Pulmonary artery endothelial cell (primary cell): Measurements from ENCODE around the gene LRRC45. TPM values are rescaled to one million over a fixed set of nuclear protein-coding genes. Genes with fewer than 3 reads are reported as not detected.
"Not testable (repeated sequence)": the region's sequence is repeated elsewhere in the genome, so short reads cannot be mapped to it uniquely, and the experiment has no call there.

Experiments used
- DNase-seq: peaks from one replicate; pipeline ENCODE4 v3.0.0-alpha.2; 2011; ENCODE audit warnings: low read depth, low spot score
- total RNA-seq: library from RNA; depleted of rRNA; stranded (reverse); fragments of >200 nt; gene quantifications from 2 replicates; pipeline ENCODE4 v1.2.3, GENCODE V29; 2014

The LRRC45 gene
- total RNA-seq, 1 donor from 2014 or later = 20.2 TPM

DNA sequence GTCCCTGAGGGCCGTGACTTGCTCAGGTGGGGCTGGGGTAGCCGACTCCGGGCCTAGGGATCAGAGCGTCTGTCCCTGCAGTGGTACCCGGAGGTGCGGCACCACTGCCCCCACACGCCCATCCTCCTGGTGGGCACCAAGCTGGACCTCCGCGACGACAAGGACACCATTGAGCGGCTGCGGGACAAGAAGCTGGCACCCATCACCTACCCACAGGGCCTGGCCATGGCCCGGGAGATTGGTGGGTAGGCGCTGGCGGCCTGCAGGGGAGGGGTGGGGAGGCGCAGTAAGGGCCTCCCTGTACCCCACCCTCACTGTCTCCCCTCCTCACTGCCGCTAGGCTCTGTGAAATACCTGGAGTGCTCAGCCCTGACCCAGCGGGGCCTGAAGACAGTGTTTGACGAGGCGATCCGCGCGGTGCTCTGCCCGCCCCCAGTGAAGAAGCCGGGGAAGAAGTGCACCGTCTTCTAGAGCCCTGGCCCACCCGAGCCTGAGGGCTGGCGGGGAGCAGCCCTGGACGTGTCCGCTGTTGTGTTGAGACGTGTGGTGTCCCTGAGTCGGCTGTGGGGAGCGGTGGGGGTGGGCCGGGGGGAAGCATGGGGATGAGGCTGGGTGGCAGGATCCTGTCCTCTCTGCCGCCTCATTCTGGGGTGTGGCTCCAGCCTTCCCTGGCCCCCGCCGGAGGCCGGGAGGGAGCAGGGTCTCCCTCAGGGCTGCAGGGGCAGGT, 10.4 kb downstream of the LRRC45 start:
- DNase-seq = no peak

DNA sequence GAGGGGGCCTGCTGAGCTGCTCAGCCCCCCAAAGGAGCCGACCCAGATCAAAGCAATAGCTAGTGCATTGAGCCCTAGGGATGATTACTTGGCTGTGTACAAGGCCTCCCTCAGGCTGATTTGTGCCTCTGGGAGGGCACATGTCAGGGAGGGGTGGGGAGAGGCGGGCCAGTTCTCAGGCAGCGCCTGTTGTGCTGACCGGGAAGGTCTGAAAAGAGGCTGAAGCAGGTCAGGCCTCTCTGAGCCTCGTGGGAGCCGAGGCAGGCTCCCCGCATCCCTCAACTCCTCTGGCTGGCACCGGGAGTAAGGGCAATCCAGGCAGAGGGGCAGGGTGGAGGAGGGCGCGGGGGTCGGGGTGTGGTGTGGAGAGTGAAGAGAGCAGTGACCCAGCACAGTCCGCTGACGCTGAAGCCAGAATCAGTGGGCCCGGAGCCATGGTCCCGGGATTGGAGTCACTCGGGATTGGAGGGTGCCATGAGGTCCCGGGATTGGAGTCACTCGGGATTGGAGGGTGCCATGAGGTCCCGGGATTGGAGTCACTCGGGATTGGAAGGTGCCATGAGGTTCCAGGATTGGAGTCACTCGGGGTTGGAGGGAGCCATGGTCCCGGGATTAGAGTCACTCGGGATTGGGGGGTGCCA, 11.4 kb downstream of the LRRC45 start:
- DNase-seq = no peak

DNA sequence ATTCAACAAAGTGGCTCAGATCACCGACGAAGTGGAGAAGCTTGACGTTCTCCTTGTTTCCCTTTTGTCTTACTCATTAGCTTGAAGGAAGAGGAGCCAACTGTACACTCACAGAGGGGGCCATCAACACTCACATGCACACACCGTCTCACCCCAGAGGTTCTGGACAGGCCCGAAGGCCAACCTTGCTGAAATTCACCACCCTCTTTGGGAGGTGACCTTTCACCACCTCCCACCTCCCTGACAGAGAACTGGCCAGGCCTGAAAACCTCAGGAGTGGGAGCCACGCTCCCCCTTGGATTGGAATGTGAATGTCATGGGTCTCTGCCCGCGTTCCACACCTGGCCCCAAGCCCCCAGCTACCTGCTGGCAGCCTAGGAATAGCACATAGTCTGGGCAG, 12.4 kb downstream of the LRRC45 start:
- no peak for DNase-seq

DNA sequence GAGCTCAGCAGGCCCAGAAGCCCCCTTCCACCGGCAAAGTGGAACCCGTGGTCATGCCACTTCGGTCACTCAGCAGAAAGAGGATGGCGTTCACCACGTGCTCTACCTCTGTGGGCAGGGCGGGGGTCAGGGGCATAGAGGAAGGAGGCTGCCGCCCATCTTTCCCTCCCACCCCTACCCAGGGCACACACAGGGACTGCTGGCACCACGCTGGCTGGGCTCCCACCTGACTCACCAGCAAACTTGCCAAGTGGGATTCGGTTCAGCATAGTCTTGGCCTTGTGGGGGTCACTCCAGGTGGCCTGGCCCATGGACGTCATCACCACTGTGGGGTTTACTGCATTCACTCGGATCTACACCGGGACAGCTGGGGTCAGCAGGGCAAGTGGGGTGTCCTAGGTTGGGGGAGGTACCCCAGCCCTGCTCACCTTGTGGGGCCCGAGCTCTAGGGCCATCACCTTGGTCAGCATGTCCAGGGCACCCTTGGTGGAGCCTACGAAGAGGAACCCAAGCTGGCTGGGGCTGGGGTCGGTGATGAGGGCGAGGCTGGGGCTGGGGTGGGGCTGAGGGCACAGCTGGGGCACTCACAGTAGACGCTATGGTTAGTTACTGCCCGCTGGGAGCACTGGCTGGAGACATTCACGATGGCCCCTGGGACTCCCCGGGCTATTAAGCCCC, 13.0 kb downstream of the LRRC45 start:
- no peak for DNase-seq

DNA sequence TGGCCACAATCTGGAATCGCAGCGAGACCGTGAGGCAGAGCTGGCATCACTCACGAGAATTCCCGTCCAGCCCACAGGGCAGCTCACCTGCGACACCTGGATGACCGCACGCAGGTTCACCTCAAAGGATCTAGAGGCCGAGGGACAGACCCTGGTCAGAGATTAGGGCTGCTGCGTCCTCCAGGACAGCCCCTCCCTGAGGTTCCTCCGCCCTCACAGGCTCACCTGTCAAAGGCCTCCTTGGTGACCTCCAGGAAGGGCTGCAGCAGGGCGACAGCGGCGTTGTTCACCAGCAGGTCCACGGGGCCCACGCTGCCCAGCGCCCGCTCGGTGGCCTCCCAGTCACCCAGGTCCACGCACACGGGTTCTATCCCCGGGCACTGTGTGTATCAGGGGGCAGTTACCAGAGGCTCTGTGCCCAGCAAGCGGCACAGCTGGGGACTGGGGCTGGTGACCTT, 13.6 kb downstream of the LRRC45 start:
- no peak for DNase-seq

DNA sequence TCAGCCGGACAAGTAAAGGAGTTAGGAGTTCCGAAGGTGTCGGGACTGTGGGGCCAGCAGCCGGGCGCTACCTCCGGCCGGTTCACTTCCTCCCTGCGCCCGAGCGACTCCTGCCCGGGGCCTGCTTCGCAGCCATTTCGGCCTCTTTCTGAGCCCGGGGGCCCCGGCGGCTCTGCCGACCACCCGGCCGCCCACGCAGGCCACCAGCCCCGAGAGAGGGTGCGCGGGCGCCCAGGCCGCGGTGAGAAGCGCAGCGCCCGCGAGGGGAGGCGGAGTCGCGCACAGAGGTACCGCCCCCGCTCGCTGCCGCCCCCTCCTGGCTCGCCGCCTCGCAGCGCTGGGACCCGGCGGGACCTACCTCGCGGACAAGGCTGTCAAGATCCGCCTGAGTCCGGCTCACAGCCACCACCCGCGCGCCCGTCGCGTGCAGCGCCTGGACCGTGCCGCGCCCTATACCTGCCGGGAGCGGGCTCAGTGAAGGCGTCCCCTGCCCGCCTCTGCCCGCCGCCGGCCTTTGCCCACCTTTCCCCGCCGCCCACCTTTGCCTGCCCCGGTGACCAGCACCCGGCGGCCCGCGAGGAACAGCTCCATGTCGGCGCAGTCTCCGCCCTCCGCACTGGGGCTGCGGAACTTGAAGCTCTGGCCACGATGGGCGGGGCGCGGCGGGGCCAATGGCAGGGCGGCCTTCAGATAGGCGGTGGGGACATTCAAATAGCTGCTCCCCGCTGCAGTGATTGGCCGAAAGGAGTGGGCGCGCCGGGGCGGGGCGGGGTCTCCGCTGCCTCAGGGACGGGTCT, 14.2 kb downstream of the LRRC45 start, which contains the start of gene DCXR:
Gene DCXR, minus strand, starts transcription at position 606 of the 797 bp plus-strand sequence. Its CDS starts 15 bp downstream, at position 591.
- peak; percentile 80 for DNase-seq

DNA sequence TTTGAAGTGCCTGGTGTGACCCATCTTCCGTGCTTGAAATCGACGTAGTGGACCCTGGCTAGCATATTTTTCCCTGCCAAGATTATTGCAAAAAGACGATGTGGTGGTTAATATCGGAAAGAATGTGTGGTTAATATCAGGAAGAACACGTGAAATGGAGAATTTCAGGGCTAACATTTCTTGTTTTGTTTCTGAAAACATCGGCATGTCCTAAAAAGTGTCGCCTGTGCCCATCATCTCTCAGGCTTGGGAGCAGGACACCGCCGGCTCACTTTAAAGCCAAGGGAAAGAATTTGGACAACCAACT, 14.7 kb downstream of the LRRC45 start:
- DNase-seq = no peak

DNA sequence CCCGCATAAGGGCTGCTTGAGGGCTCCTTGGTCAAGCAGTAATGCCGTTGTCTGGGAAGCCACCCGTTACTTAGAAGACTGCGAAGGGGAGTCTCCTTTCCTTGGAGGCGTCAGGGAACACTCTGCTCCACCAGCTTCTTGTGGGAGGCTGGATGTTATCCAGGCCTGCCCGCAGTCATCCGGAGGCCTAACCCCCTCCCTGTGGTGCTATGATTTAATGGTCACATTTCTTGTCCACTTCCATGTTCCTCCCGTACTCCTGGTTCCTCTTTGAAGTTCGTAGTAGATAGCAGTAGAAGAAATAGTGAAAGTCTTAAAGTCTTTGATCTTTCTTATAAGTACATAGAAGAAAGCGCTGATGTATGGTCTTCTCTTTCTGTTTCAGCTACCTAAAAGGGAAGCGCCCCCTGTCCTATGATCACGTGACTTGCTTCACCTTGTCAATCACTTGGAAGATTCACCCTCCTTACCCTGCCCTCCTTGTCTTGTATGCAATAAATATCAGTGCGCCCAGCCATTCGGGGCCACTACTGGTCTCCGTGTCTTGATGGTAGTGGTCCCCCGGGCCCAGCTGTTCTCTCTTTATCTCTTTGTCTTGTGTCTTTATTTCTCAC, 15.8 kb downstream of the LRRC45 start:
- not testable (repeated sequence) for DNase-seq

DNA sequence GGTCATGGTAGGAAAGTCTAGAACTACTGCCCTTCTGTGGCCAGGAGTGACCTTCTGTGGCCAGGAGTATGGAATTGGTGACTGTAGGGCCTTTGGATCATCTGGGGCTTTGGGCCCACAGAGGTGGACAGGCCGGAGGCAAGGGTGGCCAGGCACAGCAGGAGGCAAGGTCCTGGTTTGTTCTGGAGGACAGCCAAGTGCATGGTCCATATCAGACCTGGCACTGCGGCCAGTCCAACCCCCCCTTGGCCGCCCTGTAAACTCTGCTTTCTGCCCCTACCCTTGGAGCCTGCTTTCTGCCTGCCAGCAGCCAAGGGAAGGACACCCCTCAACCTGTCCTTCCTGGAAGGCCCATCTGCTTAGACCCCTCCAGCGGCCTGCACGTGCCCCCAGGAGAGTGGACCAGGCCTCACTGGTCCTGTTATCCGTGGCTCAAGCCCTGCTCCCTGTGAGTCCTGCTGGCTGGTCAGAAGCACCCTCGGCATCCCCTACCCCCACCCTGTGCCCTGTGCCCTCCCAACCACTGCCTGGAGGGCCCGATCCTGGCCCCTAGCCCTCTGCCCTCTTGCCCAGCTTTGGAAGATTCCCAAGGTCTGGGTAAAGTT, 16.7 kb downstream of the LRRC45 start:
- DNase-seq = no peak

DNA sequence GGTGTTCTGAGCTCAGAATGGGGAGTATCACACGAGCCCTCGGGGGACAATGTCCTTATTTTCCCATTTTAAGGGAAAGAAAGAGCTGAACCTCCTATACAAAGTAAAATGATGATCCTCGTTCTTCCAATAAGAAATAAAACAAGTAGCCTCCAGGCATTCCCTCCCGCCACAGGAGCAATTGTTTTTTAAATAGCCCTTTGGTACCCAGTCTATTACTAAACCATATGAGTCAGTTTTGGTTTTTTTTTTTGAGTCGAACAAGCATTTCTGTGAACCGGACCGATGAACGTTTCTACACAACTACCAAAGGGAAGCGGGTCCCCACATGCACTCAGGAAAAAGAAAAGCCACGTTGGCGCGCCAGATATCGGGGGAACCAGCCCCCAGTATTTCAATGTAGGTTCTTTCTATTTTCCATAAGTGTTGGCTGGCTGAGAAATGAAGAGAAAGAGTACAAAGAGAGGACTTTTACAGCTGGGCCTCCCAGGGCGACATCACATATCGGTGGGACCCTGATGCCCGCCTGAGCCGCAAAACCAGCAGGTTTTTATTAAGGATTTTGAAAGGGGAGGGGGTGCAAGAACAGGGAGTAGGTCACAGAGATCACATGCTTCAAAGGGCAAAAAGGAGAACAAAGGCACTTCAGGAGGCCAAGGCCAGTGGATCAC, 18.2 kb downstream of the LRRC45 start:
- DNase-seq = no peak

DNA sequence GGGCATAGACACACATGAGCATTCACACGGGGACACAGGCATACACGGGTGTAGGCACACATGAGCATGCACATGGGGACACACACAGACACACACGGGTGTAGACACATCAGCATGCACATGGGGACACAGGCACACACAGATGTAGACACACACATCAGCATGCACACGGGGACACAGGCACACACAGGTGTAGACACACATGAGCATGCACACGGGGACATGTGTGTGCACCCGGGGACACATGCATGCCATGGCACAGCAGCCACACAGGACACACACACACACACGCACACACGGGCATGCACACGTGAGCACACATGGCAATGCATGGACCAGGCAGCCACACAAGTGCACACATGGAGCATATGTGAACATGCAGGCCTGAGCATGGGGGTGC, 19.5 kb downstream of the LRRC45 start:
- DNase-seq = no peak

DNA sequence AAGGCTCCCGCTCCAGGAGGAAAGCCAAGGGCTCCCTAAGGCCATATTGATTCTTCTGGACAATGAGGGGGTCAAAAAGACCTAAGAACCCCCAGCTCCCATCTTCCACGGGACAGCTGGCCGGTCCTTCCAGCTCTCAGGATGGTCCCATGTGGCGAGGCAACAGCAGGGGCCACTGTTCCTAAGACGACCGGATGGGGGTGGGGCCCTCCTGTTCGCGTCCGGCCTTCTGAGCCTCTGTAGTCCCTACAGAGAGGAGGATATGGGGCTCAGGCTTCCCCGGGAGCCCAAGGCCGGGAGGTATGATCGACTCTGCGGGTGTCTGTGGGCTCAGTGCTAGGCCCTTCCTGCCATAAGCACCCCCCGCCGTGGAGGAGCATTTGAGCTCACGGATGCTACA, 20.4 kb downstream of the LRRC45 start:
- no peak for DNase-seq

DNA sequence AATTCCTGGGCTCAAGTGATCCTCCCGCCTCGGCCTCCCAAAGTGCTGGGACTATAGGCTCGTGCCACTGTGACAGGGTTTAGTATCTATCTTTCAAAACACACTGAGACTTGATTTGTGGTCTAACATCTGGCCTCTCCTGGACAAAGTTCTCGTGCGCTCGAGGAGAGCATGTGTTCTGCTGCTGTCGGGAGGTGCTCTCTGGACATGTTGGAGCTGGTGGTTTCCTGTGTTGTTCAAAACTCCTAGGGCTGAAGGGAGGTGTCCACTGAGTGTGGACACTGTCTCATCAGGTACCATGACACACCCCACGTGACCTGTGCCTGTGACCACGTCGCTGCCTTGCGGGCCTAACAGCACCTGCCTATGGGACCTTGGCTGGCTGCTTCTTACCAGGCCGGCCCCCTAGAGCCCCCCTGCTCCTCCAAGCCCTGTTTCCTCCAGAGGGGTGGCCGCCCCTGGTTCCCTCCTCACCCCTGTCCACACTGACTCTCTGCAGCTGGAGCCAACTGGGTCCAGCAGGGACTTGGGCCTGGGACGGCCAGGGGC, 22.9 kb downstream of the LRRC45 start:
- no peak for DNase-seq

DNA sequence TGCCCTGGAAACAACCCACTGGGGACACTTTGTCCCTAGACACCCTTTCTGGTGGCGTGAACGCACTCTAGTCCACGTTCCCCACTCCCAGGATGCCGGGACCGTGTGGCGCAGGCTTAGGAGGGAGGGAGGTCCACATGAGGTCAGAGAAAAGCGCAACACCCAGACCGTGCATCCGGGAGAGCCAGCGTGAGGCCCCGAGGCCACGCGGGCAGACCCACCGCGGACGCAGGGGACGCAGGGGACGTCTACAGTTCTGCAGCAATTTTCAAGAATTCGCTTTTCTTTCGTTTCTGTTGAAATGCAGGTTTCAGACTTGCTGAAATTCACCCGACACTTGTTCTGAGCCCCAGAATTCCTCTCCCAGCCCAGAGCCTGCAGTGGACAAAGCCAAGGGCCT, 23.8 kb downstream of the LRRC45 start:
- no peak for DNase-seq

DNA sequence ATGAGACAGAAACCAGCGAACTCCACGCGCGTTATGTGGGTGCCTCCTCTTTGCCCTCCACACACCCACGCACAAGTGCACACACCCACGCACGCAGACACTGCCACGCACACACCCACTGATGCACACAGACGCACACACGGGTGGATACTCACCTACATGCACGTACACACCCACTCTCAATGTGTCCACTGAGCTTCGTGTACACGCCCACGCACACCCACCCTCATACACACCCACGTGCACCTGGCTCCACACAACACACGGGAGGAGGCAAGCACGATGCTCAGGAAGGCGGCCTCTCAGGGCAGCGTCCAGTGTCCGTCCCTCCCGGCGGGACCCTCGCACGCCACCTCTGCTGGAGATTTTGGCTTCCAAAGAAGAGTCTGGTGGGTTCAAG, 24.3 kb downstream of the LRRC45 start:
- DNase-seq = no peak

DNA sequence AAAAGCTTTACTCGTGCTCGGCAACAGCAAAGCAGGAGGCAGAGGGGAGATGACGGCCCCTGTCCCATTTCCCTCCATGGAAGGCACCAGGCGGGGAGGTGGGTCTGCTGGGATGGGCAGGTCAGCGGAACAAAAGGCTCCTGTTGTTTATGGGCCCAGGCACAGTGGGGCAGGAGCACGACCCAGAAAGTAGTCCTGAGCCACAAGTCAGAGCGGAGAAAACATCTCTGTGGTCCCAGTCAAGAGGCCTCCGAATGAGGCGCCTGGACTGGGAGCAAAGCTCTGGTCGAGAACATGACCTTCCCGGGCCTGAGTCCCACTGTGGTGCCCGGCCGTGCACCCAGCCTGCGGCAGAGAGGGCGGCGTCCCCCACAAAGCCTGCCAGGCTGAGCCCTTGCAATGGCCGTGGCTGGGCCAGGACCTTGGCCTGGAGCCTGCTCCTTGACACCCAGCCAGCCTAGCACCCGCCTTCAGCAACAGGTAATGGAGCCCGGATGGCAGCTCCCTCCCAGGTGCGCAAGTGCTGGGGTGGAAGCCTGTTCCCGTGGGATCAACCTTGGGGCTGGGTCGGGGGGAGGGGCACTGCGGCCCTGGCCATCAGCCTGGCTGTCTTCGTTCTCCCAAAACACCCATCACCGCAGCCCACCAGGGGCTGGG, 24.9 kb downstream of the LRRC45 start:
- no peak for DNase-seq

DNA sequence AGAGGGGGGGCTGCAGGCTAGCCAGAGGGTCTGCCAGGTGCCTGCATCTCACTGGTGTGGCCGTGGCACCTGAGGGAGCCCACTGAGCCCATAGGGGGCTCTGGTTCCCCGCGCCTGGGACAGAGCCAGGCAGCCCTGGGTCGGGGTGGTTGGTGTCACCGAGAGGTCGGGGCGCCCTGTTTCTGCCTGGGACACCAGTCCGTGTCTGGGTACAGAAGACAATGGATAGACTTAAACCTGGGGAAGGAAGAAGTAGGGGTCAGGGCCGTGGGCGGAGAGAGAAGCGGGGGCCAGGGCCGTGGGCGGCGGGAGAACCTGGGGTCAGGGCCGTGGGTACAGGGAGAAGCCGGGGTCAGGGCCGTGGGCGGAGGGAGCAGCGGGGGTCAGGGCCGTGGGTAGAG, 25.5 kb downstream of the LRRC45 start:
- no peak for DNase-seq

DNA sequence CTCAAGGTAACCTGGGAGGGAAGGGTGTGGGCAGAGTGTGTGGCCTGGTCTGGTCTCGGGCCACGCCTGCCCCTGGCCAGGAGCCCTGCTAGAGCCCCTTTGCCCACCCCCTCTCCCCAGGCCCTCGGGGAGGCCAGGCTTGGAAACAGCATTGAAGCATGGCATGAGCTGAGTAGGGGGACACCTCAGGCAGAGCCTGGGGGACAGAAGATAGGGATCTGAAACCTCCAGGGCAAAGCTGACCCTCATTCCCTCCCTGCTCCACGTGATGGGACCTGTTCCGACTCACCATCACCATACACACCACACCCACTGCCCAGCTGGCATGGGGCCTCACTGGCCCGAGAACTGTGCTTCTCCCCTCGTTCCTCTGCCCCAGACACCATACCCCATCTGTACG, 26.0 kb downstream of the LRRC45 start:
- no peak for DNase-seq

DNA sequence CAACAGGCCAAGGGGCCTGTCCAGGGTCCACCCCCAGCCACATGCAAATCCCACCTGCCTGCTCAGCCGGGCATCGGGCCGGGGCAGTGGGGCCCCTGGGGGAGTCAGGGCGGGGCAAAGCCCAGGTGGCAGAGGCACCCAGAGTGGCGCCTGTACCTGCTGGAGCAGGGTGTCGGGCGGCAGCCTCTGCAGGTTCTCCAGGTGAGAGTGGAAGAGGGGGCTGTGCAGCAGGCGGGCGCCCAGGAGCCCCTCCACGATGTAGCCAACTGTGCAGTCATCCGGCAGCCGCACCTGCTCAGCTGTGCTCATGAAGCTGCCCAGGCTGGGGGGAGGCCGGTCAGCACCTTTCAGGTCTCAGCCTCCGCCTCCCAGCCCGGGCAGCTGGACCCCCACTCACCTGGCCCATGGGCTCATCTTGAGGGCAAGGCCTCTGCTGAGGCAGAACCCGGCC, 26.4 kb downstream of the LRRC45 start:
- no peak for DNase-seq
